GM10248 (cell line): ENCODE data around the gene EDC4.
"Not testable (repeated sequence)": the region's sequence is repeated elsewhere in the genome, so short reads cannot be mapped to it uniquely, and the experiment has no call there.

ENCODE experiments used
- CTCF ChIA-PET: fragments of 300-600 bp; sonication (Branson Sonifier 250); formaldehyde crosslinking; extraction: SDS; loops from one replicate; lab custom pipeline; 2021; ENCODE audit warnings: antibody characterized with exemption; lab: Yijun Ruan, JAX
- POLR2A ChIA-PET: fragments of 350-650 bp; sonication (Branson Sonifier 250); formaldehyde crosslinking; extraction: SDS; loops from one replicate; lab custom pipeline; 2020; ENCODE audit warnings: antibody characterized with exemption; lab: Yijun Ruan, JAX
- DNase-seq: peaks from one replicate; pipeline ENCODE4 v3.0.0; 2012; ENCODE audit errors: extremely low spot score
- TF ChIP-seq, protein P1 (sequence below): IDR thresholded peaks from 2 replicates; pipeline ENCODE4 v1.5.1; 2012; ENCODE audit warnings: mild to moderate bottlenecking, low read depth; ENCODE audit errors: extremely low read depth, missing control alignments, control extremely low read depth

EDC4 gene

GRCh38 chr16:67833415-67834241 is 39.2 kb upstream of the EDC4 start:
- CTCF ChIA-PET = interaction anchor here (0.7 to 11.3 kb wide), 12 partner anchors 7 to 320 kb away, joined by 3 to 159 read pairs (median 4); no protein-coding TSS in a partner anchor
- POLR2A ChIA-PET = interaction anchor here (0.6 to 1.0 kb wide), 2 partner anchors 10 to 17 kb away, joined by 3 read pairs; no protein-coding TSS in a partner anchor
- DNase-seq = peak; percentile 98
- TF ChIP-seq, protein P1, sequence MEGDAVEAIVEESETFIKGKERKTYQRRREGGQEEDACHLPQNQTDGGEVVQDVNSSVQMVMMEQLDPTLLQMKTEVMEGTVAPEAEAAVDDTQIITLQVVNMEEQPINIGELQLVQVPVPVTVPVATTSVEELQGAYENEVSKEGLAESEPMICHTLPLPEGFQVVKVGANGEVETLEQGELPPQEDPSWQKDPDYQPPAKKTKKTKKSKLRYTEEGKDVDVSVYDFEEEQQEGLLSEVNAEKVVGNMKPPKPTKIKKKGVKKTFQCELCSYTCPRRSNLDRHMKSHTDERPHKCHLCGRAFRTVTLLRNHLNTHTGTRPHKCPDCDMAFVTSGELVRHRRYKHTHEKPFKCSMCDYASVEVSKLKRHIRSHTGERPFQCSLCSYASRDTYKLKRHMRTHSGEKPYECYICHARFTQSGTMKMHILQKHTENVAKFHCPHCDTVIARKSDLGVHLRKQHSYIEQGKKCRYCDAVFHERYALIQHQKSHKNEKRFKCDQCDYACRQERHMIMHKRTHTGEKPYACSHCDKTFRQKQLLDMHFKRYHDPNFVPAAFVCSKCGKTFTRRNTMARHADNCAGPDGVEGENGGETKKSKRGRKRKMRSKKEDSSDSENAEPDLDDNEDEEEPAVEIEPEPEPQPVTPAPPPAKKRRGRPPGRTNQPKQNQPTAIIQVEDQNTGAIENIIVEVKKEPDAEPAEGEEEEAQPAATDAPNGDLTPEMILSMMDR = no peak

GRCh38 chr16:67834242-67834614 is 38.6 kb upstream of the EDC4 start:
- POLR2A ChIA-PET = interaction anchor here (0.6 to 1.0 kb wide), 2 partner anchors 10 to 16 kb away, joined by 3 read pairs; no protein-coding TSS in a partner anchor
- TF ChIP-seq, protein P1 = no peak
- CTCF ChIA-PET = interaction anchor here (0.7 to 11.3 kb wide), 6 partner anchors 9 to 313 kb away, joined by 3 to 159 read pairs (median 4); no protein-coding TSS in a partner anchor
- DNase-seq = no peak

DNA sequence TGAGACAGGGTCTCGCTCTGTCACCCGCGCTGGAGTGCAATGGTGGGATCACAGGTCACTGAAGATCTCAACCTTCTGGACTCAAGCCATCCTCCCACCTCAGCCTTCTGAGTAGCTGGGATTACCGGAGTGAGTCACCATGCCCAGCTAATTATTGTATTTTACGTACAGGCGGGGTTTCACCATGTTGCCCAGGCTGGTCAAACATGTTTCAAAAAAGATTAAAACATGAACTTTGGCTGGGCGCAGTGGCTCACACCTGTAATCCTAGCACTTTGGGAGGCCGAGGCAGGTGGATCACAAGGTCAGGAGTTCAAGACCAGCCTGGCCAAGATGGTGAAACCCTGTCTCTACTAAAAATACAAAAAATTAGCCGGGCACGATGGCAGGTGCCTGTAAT is 35.7 kb upstream of the EDC4 start:
- DNase-seq, POLR2A ChIA-PET: not testable (repeated sequence)
- CTCF ChIA-PET = interaction anchor here (1.0 to 2.5 kb wide), 5 partner anchors 9 to 164 kb away, joined by 3 to 13 read pairs (median 4); partner anchors contain the start of gene NUTF2

- no peak for DNase-seq
- ChIA-PET POLR2A (no interaction called here), CTCF (interaction anchor here (1.0 to 2.5 kb wide), 5 partner anchors 8 to 165 kb away, joined by 3 to 13 read pairs (median 4); partner anchors contain the start of gene NUTF2)
- TF ChIP-seq, protein P1 = no peak
Observed at GRCh38 chr16:67837811-67838210, 35.0 kb upstream of the EDC4 start.

DNA sequence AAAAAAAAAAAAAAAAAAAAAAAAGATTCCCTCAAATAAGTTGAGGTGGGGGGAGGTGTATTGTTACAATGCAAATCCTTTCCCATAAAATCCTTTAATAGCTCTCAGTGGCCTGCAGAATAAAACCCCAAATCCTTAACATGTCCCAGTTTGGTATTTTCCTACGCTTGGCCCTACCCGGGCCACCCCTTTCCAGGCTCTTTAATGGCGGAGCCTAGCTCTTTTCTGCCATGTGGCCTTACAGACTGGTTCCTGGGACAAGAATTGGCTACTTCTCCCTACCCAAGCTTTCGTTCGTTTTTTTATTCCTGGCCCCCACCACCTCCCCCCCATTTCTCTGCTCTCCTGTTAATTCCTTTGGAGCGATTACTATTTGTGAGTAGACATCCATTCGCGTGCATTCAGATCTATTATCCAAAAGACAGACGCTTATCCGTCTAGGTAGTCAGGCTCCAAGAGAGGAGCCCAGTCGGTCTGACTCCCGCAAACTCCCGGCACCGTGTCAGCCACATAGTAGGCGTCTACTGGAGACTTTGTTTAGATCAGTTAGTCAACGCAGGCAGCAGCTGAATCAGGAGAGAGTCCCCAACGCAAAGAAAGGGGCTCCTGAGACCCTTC is 31.5 kb upstream of the EDC4 start:
- TF ChIP-seq, protein P1 = no peak
- DNase-seq = no peak
- ChIA-PET CTCF (interaction anchor here (0.7 to 1.5 kb wide), 7 partner anchors 8 to 231 kb away, joined by 3 to 10 read pairs (median 3); no protein-coding TSS in a partner anchor), POLR2A (no interaction called here)

DNA sequence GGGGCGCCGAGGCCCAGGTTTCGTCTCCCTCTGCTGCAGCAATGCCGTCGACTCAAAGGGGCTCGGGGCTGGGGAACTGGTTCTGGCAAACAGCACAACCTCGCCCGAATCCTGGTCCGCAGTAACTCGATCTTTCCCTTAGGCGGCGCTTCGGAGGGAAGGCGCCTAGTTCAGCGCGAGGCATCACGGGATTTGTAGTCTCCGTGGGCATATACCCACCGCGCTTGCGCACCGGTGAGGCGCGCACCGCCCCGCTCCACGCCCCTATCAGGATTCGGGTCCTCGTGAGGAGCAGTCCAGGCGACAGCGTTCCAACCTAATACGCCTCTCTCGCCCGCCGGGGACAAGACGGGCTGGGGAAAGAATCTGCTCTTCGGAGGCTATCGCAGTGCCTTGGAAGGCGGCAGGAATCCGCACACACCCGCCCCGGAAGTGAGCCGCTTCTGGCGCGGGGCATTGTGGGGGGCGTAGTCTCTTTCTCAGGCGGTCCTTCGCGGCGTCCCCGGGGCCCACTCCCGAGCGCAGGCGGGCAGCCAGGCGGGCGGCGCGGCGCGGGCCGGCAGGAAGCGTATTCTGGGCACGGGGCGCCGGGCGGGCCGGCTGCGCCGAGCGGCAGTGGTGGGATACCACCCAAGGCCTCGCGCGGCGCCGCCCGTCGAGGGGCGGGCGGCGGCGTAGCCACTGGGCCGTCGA is 30.9 kb upstream of the EDC4 start, which contains the start of gene THAP11:
Gene THAP11 (plus strand): TSS at position 505 of the 693 bp plus-strand sequence. CDS start 235 bp downstream, outside the sequence.
- POLR2A ChIA-PET = no interaction called here

More for the DNA sequence above, 30.9 kb upstream of the EDC4 start, which contains the start of gene THAP11:
- peak; percentile 92 for DNase-seq
- CTCF ChIA-PET = interaction anchor here (1.0 to 1.5 kb wide), 4 partner anchors 21 to 230 kb away, joined by 3 to 10 read pairs (median 3); no protein-coding TSS in a partner anchor
- TF ChIP-seq, protein P1 = peak; percentile 87
